GOT3 (cell line): ENCODE data around the gene AKNA.

Experiments used
- DNase-seq: peaks from one replicate; lab custom pipeline; 2025; ENCODE audit warnings: mixed read lengths; lab: John Stamatoyannopoulos, UW

AKNA gene

GRCh38 chr9:114373960-114374730 lies 13.6 kb downstream of the AKNA start:
- DNase-seq = no peak

GRCh38 chr9:114372921-114373448 lies 14.8 kb downstream of the AKNA start:
- no peak for DNase-seq

- DNase-seq = no peak
Measured at GRCh38 chr9:114371973-114372917, 15.5 kb downstream of the AKNA start.

GRCh38 chr9:114371343-114371944 lies 16.3 kb downstream of the AKNA start:
- no peak for DNase-seq

- DNase-seq = no peak
Measured at GRCh38 chr9:114370968-114371320, 16.8 kb downstream of the AKNA start.

GRCh38 chr9:114370251-114370967 lies 17.4 kb downstream of the AKNA start:
- DNase-seq = no peak

GRCh38 chr9:114369216-114370130 lies 18.3 kb downstream of the AKNA start:
- DNase-seq = no peak

- DNase-seq = no peak
Measured at GRCh38 chr9:114367772-114368569, 19.8 kb downstream of the AKNA start.

GRCh38 chr9:114367366-114367765 lies 20.4 kb downstream of the AKNA start:
- DNase-seq = no peak

GRCh38 chr9:114366334-114367128 lies 21.3 kb downstream of the AKNA start:
- no peak for DNase-seq

- no peak for DNase-seq
Measured at GRCh38 chr9:114365194-114365593, 22.6 kb downstream of the AKNA start.

GRCh38 chr9:114364134-114365041 lies 23.4 kb downstream of the AKNA start:
- DNase-seq = no peak

GRCh38 chr9:114363424-114363823 lies 24.4 kb downstream of the AKNA start:
- no peak for DNase-seq

GRCh38 chr9:114362394-114362793 lies 25.4 kb downstream of the AKNA start:
- DNase-seq = no peak

GRCh38 chr9:114361542-114361941 lies 26.2 kb downstream of the AKNA start:
- no peak for DNase-seq

- no peak for DNase-seq
Measured at GRCh38 chr9:114359801-114360200, 28.0 kb downstream of the AKNA start.

GRCh38 chr9:114357911-114358328 lies 29.9 kb downstream of the AKNA start:
- no peak for DNase-seq

- DNase-seq = no peak
Measured at GRCh38 chr9:114357360-114357759, 30.4 kb downstream of the AKNA start.
